Karpas-422 (cell line): ENCODE measurements around the gene NKAIN2. TPM values are rescaled to one million over a fixed set of nuclear protein-coding genes. Genes with fewer than 3 reads are reported as not detected.
"Not testable (repeated sequence)": the region's sequence is repeated elsewhere in the genome, so short reads cannot be mapped to it uniquely, and the experiment has no call there.

Source experiments
- DNase-seq: peaks from one replicate; pipeline ENCODE4 v3.0.0-alpha.2; 2015
- H2AFZ ChIP-seq: fragments of 200-600 bp; sonication (generic); 2 replicates; pipeline ENCODE4 v1.6.1; 2014; ENCODE audit warnings: antibody characterized with exemption, low read length, mixed read lengths
- H3K27ac ChIP-seq: fragments of 200-600 bp; sonication (generic); 2 replicates; pipeline ENCODE4 v1.5.1; 2014; ENCODE audit warnings: mild to moderate bottlenecking, low read length, moderate library complexity
- H3K27me3 ChIP-seq: fragments of 200-600 bp; sonication (generic); 2 replicates; pipeline ENCODE4 v1.6.1; 2014; ENCODE audit warnings: low read length, mixed read lengths
- H3K36me3 ChIP-seq: fragments of 200-600 bp; sonication (generic); 2 replicates; pipeline ENCODE4 v1.6.1; 2014; ENCODE audit warnings: low read length, mixed read lengths; ENCODE audit not compliant: insufficient read depth
- H3K4me1 ChIP-seq: fragments of 200-600 bp; sonication (generic); 2 replicates; pipeline ENCODE4 v1.6.1; 2014; ENCODE audit warnings: mild to moderate bottlenecking, low read length, mixed read lengths
- H3K4me2 ChIP-seq: fragments of 200-600 bp; sonication (generic); 2 replicates; pipeline ENCODE4 v1.6.1; 2014; ENCODE audit warnings: low read length, low read depth, mild to moderate bottlenecking; ENCODE audit not compliant: poor library complexity, severe bottlenecking
- H3K4me3 ChIP-seq: fragments of 200-600 bp; sonication (generic); 2 replicates; pipeline ENCODE4 v1.5.1; 2014; ENCODE audit warnings: mild to moderate bottlenecking, antibody characterized with exemption, low read length, mixed read lengths
- H3K79me2 ChIP-seq: fragments of 200-600 bp; sonication (generic); 2 replicates; pipeline ENCODE4 v1.6.1; 2014; ENCODE audit warnings: mild to moderate bottlenecking, low read length, mixed read lengths
- H3K9ac ChIP-seq: fragments of 200-600 bp; sonication (generic); 2 replicates; pipeline ENCODE4 v1.6.0; 2014; ENCODE audit warnings: low read length
- H3K9me2 ChIP-seq: fragments of 200-600 bp; sonication (generic), shearing (Covaris generic); replicated peaks from 2 replicates; pipeline ENCODE4 v1.6.0; 2014; ENCODE audit warnings: mild to moderate bottlenecking, low read length, moderate library complexity; ENCODE audit not compliant: insufficient read depth
- H3K9me3 ChIP-seq: fragments of 300-700, 200-600 bp; sonication (generic); 2 replicates; pipeline ENCODE4 v1.6.1; 2014; ENCODE audit warnings: low read length, mixed read lengths
- H4K20me1 ChIP-seq: fragments of 200-600 bp; sonication (generic); 2 replicates; pipeline ENCODE4 v1.6.1; 2014; ENCODE audit warnings: mild to moderate bottlenecking, antibody characterized with exemption, low read length, low read depth; ENCODE audit not compliant: insufficient read depth
- total RNA-seq: library from RNA; depleted of rRNA; stranded (reverse); fragments of >200 nt; shearing (Covaris generic); gene quantifications from 2 replicates; pipeline ENCODE4 v1.2.3, GENCODE V29; 2014; ENCODE audit warnings: low replicate concordance

The NKAIN2 gene
- total RNA-seq, 1 experiment from 2014 or later: not detected

DNA sequence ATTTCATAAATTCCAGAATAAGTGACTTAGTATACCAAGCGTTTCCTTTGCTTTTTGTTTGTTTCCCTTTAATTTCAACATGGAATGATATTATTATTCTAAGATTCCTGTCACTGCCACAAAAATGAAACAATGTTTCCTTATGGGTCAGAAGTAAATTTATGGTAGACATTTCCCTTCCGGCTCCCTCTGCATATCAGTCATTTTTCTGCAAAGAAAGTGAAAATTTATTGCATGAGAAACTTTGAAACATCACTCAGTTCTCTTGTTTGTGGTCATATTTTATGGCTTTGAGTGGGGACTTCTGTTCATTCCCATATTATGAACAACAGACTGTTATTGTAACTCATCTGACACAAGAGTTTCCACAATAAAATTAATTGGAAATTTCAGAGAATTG lies 97.8 kb downstream of the NKAIN2 start:
- Histone ChIP-seq H3K4me1 (no peaks in the 10 kb centered on the region), H3K9ac (no peak overlapping the region), H4K20me1 (no peaks in the 10 kb centered on the region), H2AFZ (no peak overlapping the region), H3K9me2 (no peaks in the 10 kb centered on the region), H3K4me3 (no peak overlapping the region), H3K9me3 (0 out of 2 replicates have a peak, but pooled peaks cover 8% of the 10 kb centered on the region), H3K4me2 (no peak overlapping the region), H3K27ac (no peak overlapping the region), H3K79me2 (no peaks in the 10 kb centered on the region), H3K36me3 (no peaks in the 10 kb centered on the region), H3K27me3 (no peaks in the 10 kb centered on the region)
- DNase-seq: no peak

GRCh38 chr6:123902738-123903313 lies 99.2 kb downstream of the NKAIN2 start:
- DNase-seq: no peak
- Histone ChIP-seq H3K9me3 (0 out of 2 replicates have a peak, but pooled peaks cover 8% of the 10 kb centered on the region), H3K36me3 (no peaks in the 10 kb centered on the region), H3K4me1 (no peaks in the 10 kb centered on the region), H3K9me2 (no peaks in the 10 kb centered on the region), H3K27ac (no peak overlapping the region), H3K79me2 (no peaks in the 10 kb centered on the region), H3K27me3 (no peaks in the 10 kb centered on the region), H3K4me3 (no peak overlapping the region), H3K9ac (no peak overlapping the region), H4K20me1 (no peaks in the 10 kb centered on the region), H2AFZ (no peak overlapping the region), H3K4me2 (no peak overlapping the region)

DNA sequence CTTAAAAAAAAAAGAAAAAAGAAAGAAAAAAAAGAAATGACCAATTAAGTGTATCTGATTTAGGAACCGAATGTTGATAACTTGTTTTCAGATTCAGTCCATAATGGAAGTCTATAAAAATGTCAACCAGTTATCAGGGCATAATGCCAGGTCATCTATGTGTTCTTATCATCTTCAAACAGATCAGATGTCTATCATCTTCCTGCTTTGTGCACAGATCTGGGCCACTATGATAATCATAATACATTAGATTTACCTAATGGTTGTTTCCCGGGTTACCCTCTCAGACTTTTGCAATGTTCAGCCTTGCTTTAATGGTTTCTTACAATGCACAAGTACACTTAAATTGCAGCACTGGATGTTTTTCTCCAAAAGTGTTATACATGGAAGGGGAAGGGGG lies 100.6 kb downstream of the NKAIN2 start:
- H3K9me2 ChIP-seq: no peaks in the 10 kb centered on the region
- H3K4me2 ChIP-seq: no peak overlapping the region
- H3K9ac ChIP-seq: no peak overlapping the region
- H3K27ac ChIP-seq: no peak overlapping the region
- H3K79me2 ChIP-seq: no peaks in the 10 kb centered on the region
- no peaks in the 10 kb centered on the region for H3K27me3 ChIP-seq
- no peak overlapping the region for H3K4me3 ChIP-seq
- H3K36me3 ChIP-seq: no peaks in the 10 kb centered on the region
- 0 out of 2 replicates have a peak, but pooled peaks cover 5% of the 10 kb centered on the region for H3K9me3 ChIP-seq
- no peaks in the 10 kb centered on the region for H3K4me1 ChIP-seq
- no peak overlapping the region for H2AFZ ChIP-seq
- H4K20me1 ChIP-seq: no peaks in the 10 kb centered on the region
- DNase-seq: no peak

- no peak overlapping the region for H3K4me2 ChIP-seq
- H2AFZ ChIP-seq: no peak overlapping the region
- no peaks in the 10 kb centered on the region for H3K79me2 ChIP-seq
- no peaks in the 10 kb centered on the region for H3K4me1 ChIP-seq
- H3K36me3 ChIP-seq: no peaks in the 10 kb centered on the region
- H4K20me1 ChIP-seq: no peaks in the 10 kb centered on the region
- H3K27ac ChIP-seq: no peak overlapping the region
- no peak overlapping the region for H3K4me3 ChIP-seq
- H3K9me2 ChIP-seq: no peaks in the 10 kb centered on the region
- DNase-seq: no peak
- no peaks in the 10 kb centered on the region for H3K27me3 ChIP-seq
- no peaks in the 10 kb centered on the region for H3K9me3 ChIP-seq
- H3K9ac ChIP-seq: no peak overlapping the region
These were observed 105.1 kb downstream of the NKAIN2 start for GRCh38 chr6:123908797-123909196.

DNA sequence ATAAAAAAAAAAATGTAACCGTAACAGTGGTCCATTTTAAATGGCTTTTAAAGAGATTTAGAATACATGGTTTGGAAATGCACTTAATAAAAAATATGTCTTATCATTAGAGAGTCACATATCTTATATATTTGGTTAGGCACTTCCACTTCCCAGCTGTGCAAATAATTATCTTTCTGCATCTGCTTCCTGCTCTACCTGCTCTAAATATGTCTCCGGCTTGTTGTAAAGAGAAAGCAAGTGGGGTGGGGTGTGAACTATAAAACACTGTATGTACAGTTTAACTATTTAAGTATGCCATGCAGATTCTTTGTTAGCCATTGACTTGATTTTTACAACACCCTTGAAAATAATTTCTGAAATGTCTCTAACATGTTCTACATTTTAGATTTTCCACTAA lies 106.3 kb downstream of the NKAIN2 start:
- no peak overlapping the region for H3K9ac ChIP-seq
- no peaks in the 10 kb centered on the region for H3K36me3 ChIP-seq
- H3K4me1 ChIP-seq: no peaks in the 10 kb centered on the region
- no peak for DNase-seq
- H4K20me1 ChIP-seq: no peaks in the 10 kb centered on the region
- no peak overlapping the region for H2AFZ ChIP-seq
- H3K79me2 ChIP-seq: no peaks in the 10 kb centered on the region
- no peak overlapping the region for H3K4me3 ChIP-seq
- no peaks in the 10 kb centered on the region for H3K9me3 ChIP-seq
- no peaks in the 10 kb centered on the region for H3K27me3 ChIP-seq
- H3K9me2 ChIP-seq: no peaks in the 10 kb centered on the region
- no peak overlapping the region for H3K27ac ChIP-seq
- H3K4me2 ChIP-seq: no peak overlapping the region

DNA sequence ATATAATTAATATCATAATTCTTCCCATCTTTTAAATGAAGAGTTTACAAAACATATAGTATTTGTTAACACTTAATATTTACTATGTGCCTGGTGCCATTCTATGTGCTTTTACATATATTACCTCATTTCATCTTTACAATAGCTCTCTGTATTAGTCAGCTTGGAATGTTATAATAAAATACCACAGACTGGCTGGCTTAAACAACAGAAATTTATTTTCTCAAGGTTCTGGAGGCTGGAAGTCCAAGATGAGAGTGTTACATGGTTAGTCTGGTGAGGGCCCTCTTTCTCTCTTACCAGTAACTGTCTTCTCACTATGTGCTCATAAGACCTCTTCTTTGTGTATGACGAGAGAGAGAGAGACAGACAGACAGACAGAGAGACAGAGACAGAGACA lies 110.2 kb downstream of the NKAIN2 start:
- Histone ChIP-seq H4K20me1 (no peaks in the 10 kb centered on the region), H3K9me2 (no peaks in the 10 kb centered on the region), H3K27ac (no peak overlapping the region), H2AFZ (no peak overlapping the region), H3K4me1 (no peaks in the 10 kb centered on the region), H3K9me3 (peaks cover 4% of the 10 kb centered on the region; the same call in 1 of the 2 replicates), H3K79me2 (no peaks in the 10 kb centered on the region), H3K9ac (no peak overlapping the region), H3K36me3 (no peaks in the 10 kb centered on the region), H3K27me3 (no peaks in the 10 kb centered on the region), H3K4me2 (no peak overlapping the region), H3K4me3 (no peak overlapping the region)
- no peak for DNase-seq

- not testable (repeated sequence) for H2AFZ ChIP-seq, H3K79me2 ChIP-seq, H3K9ac ChIP-seq, H3K36me3 ChIP-seq, H4K20me1 ChIP-seq, H3K4me2 ChIP-seq, H3K9me3 ChIP-seq, H3K4me3 ChIP-seq, H3K9me2 ChIP-seq, H3K27ac ChIP-seq, H3K27me3 ChIP-seq, H3K4me1 ChIP-seq, DNase-seq
These were observed 119.7 kb downstream of the NKAIN2 start for GRCh38 chr6:123923379-123923778.

GRCh38 chr6:123925350-123925749 lies 121.7 kb downstream of the NKAIN2 start:
- no peaks in the 10 kb centered on the region for H3K27me3 ChIP-seq
- no peak overlapping the region for H2AFZ ChIP-seq
- H3K4me1 ChIP-seq: no peaks in the 10 kb centered on the region
- H3K9me2 ChIP-seq: no peaks in the 10 kb centered on the region
- no peaks in the 10 kb centered on the region for H3K36me3 ChIP-seq
- no peak overlapping the region for H3K27ac ChIP-seq
- no peaks in the 10 kb centered on the region for H3K9me3 ChIP-seq
- H3K9ac ChIP-seq: no peak overlapping the region
- H3K79me2 ChIP-seq: no peaks in the 10 kb centered on the region
- no peak overlapping the region for H3K4me2 ChIP-seq
- DNase-seq: no peak
- no peak overlapping the region for H3K4me3 ChIP-seq
- H4K20me1 ChIP-seq: no peaks in the 10 kb centered on the region
